IMR-90 (cell line): Measurements from ENCODE around the gene TTC21A. TPM values are rescaled to one million over a fixed set of nuclear protein-coding genes. Genes with fewer than 3 reads are reported as not detected.

Experiments
- ATAC-seq: fragments of 200-7000 bp; cut with Tn5 transposase; 2 replicates; pipeline ENCODE4 v1.9.1; 2020; ENCODE audit warnings: low read depth, mild to moderate bottlenecking, moderate library complexity
- BruUV-seq: library from RNA; stranded (reverse); fragments of 400-500 nt; replicated peaks from 2 replicates; lab custom pipeline; 2021; lab: Mats Ljungman, UMichigan
- CTCF ChIA-PET: fragments of 300-600 bp; formaldehyde crosslinking; extraction: SDS; loops from one replicate; lab custom pipeline; 2021; ENCODE audit warnings: antibody characterized with exemption; lab: Yijun Ruan, JAX
- POLR2A ChIA-PET: fragments of 300-600 bp; sonication (Branson Sonifier 250); formaldehyde crosslinking; loops from one replicate; lab custom pipeline; 2022; ENCODE audit warnings: antibody characterized with exemption; ENCODE audit not compliant: unreplicated experiment; lab: Charles Lee
- DNase-seq: peaks from one replicate; pipeline ENCODE4 v3.0.0; 2013
- H2AFZ ChIP-seq: replicated peaks from 2 replicates; pipeline ENCODE3; 2013; ENCODE audit warnings: low read length, mild to moderate bottlenecking; ENCODE audit not compliant: poor library complexity
- H2AK5ac ChIP-seq: 2 replicates; pipeline ENCODE4 v1.6.1; 2013; ENCODE audit warnings: low read depth, low read length, inconsistent platforms
- H2AK9ac ChIP-seq: replicated peaks from 2 replicates; pipeline ENCODE3; 2013; ENCODE audit warnings: mild to moderate bottlenecking, low read depth, low read length, moderate library complexity; ENCODE audit not compliant: poor library complexity
- H2BK120ac ChIP-seq: 2 replicates; pipeline ENCODE4 v1.6.1; 2013; ENCODE audit warnings: low read depth, low read length, inconsistent platforms
- H2BK15ac ChIP-seq: 3 replicates; pipeline ENCODE4 v1.6.1; 2013; ENCODE audit warnings: low read depth, low read length, inconsistent platforms
- H2BK20ac ChIP-seq: 2 replicates; pipeline ENCODE4 v1.6.1; 2013; ENCODE audit warnings: low read depth, mild to moderate bottlenecking, inconsistent platforms, low read length, moderate library complexity
- H2BK5ac ChIP-seq: 2 replicates; pipeline ENCODE4 v1.6.1; 2013; ENCODE audit warnings: mild to moderate bottlenecking, low read depth, low read length, inconsistent platforms; ENCODE audit not compliant: poor library complexity, severe bottlenecking
- H3K14ac ChIP-seq: replicated peaks from 2 replicates; pipeline ENCODE4 v1.6.1; 2013; ENCODE audit warnings: low read depth, low read length, inconsistent platforms
- H3K18ac ChIP-seq: 2 replicates; pipeline ENCODE4 v1.6.1; 2013; ENCODE audit warnings: low read depth, low read length, control low read depth
- H3K23ac ChIP-seq: 2 replicates; pipeline ENCODE4 v1.6.1; 2013; ENCODE audit warnings: low read depth, low read length, inconsistent platforms
- H3K27ac ChIP-seq: 2 replicates; pipeline ENCODE4 v1.5.1; 2013; ENCODE audit warnings: mild to moderate bottlenecking, control low read depth, low read length; ENCODE audit not compliant: insufficient read depth
- H3K27me3 ChIP-seq: 2 replicates; pipeline ENCODE4 v1.6.1; 2013; ENCODE audit warnings: low read length; ENCODE audit not compliant: control insufficient read depth, insufficient read depth
- H3K36me3 ChIP-seq: 2 replicates; pipeline ENCODE4 v1.6.1; 2013; ENCODE audit warnings: low read length, mixed read lengths; ENCODE audit not compliant: control insufficient read depth, insufficient read depth
- H3K4ac ChIP-seq: 2 replicates; pipeline ENCODE4 v1.6.1; 2013; ENCODE audit warnings: low read depth, low read length, inconsistent platforms
- H3K4me1 ChIP-seq: 2 replicates; pipeline ENCODE4 v1.6.1; 2013; ENCODE audit warnings: low read length, mixed read lengths; ENCODE audit not compliant: control insufficient read depth, insufficient read depth
- H3K4me2 ChIP-seq: 2 replicates; pipeline ENCODE4 v1.6.1; 2013; ENCODE audit warnings: low read depth, mild to moderate bottlenecking, control low read depth, low read length, moderate library complexity
- H3K4me3 ChIP-seq: 2 replicates; pipeline ENCODE4 v1.5.1; 2013; ENCODE audit warnings: low read depth, mild to moderate bottlenecking, control low read depth, low read length, moderate library complexity; ENCODE audit not compliant: insufficient read depth
- H3K56ac ChIP-seq: 2 replicates; pipeline ENCODE4 v1.6.1; 2013; ENCODE audit warnings: low read length, inconsistent platforms; ENCODE audit not compliant: insufficient read depth; ENCODE audit errors: extremely low read depth
- H3K79me1 ChIP-seq, 2 experiments: 2 replicates each; pipeline ENCODE4 v1.6.1; 2013; ENCODE audit warnings: low read length in 2 of 2, inconsistent platforms in 1 of 2, low read depth in 1 of 2
- H3K9ac ChIP-seq: 2 replicates; pipeline ENCODE4 v1.6.1; 2013; ENCODE audit warnings: low read depth, low read length, control low read depth
- H3K9me1 ChIP-seq: 2 replicates; pipeline ENCODE4 v1.6.1; 2013; ENCODE audit warnings: low read length, inconsistent platforms; ENCODE audit not compliant: insufficient read depth
- H3K9me3 ChIP-seq: 2 replicates; pipeline ENCODE4 v1.6.1; 2013; ENCODE audit warnings: low read length; ENCODE audit not compliant: control insufficient read depth, insufficient read depth
- H4K20me1 ChIP-seq: 2 replicates; pipeline ENCODE4 v1.6.1; 2013; ENCODE audit warnings: low read length, inconsistent platforms; ENCODE audit not compliant: insufficient read depth
- H4K5ac ChIP-seq: 2 replicates; pipeline ENCODE4 v1.6.1; 2013; ENCODE audit warnings: mild to moderate bottlenecking, low read depth, low read length, control low read depth
- H4K8ac ChIP-seq, 2 experiments: 2 replicates each; pipeline ENCODE4 v1.6.1; 2013; ENCODE audit warnings: low read depth in 2 of 2, low read length in 2 of 2, control low read depth in 1 of 2, inconsistent platforms in 1 of 2
- H4K91ac ChIP-seq: 2 replicates; pipeline ENCODE4 v1.6.1; 2013; ENCODE audit warnings: low read depth, low read length, inconsistent platforms; ENCODE audit not compliant: insufficient read depth
- BHLHE40 ChIP-seq: fragments of 150-350 bp; IDR thresholded peaks from 2 replicates; pipeline ENCODE4 v1.6.1; 2016; ENCODE audit warnings: mild to moderate bottlenecking, low read depth, low read length
- CEBPB ChIP-seq: IDR thresholded peaks from 2 replicates; pipeline ENCODE4 v1.6.1; 2012; ENCODE audit warnings: low read depth, low read length, improper control_type of control experiment
- CHD1 ChIP-seq: IDR thresholded peaks from 2 replicates; pipeline ENCODE4 v1.6.1; 2012; ENCODE audit warnings: low read depth, low read length, improper control_type of control experiment
- FOS ChIP-seq: fragments of 150-350 bp; IDR thresholded peaks from 2 replicates; pipeline ENCODE4 v1.6.1; 2016; ENCODE audit warnings: low read depth, low read length
- MAFK ChIP-seq: IDR thresholded peaks from 2 replicates; pipeline ENCODE4 v1.6.1; 2012; ENCODE audit warnings: low read depth, low read length, improper control_type of control experiment
- MAZ ChIP-seq: IDR thresholded peaks from 2 replicates; pipeline ENCODE4 v1.6.1; 2012; ENCODE audit warnings: low read depth, mild to moderate bottlenecking, low read length, improper control_type of control experiment, moderate library complexity, borderline replicate concordance
- MXI1 ChIP-seq: IDR thresholded peaks from 2 replicates; pipeline ENCODE4 v1.6.1; 2012; ENCODE audit warnings: low read depth, mild to moderate bottlenecking, low read length, moderate library complexity, borderline replicate concordance
- NFE2L2 ChIP-seq: fragments of 150-350 bp; IDR thresholded peaks from 2 replicates; pipeline ENCODE4 v1.6.1; 2016; ENCODE audit warnings: low read depth, mild to moderate bottlenecking, low read length
- POLR2A ChIP-seq: IDR thresholded peaks from 2 replicates; pipeline ENCODE4 v1.6.1; 2012; ENCODE audit warnings: mild to moderate bottlenecking, low read depth, low read length
- RAD21 ChIP-seq: IDR thresholded peaks from 2 replicates; pipeline ENCODE4 v1.6.1; 2012; ENCODE audit warnings: low read length, improper control_type of control experiment
- RCOR1 ChIP-seq: IDR thresholded peaks from 2 replicates; pipeline ENCODE4 v1.6.1; 2012; ENCODE audit warnings: mild to moderate bottlenecking, low read length, improper control_type of control experiment; ENCODE audit not compliant: insufficient replicate concordance
- RFX5 ChIP-seq: IDR thresholded peaks from 2 replicates; pipeline ENCODE4 v1.8.0; 2012; ENCODE audit warnings: low read depth, mild to moderate bottlenecking, low read length, moderate library complexity
- SMC3 ChIP-seq: fragments of 150-350 bp; IDR thresholded peaks from 2 replicates; pipeline ENCODE4 v1.6.1; 2016; ENCODE audit warnings: low read depth, mild to moderate bottlenecking, antibody characterized with exemption, low read length, moderate library complexity
- WGBS, 2 experiments: methylation state at CpG; one replicate each; pipeline versions ENCODE4 v1.1.5 to v1.1.7; 2013; ENCODE audit warnings: missing lambda C conversion rate in 2 of 2; ENCODE audit not compliant: insufficient read length in 1 of 2; ENCODE audit errors: extremely low coverage in 2 of 2; 5-methylcytosine and 5-hydroxymethylcytosine counted together
- dilution Hi-C: fragments of 300-500 bp; cut with HindIII; formaldehyde crosslinking; loops from one replicate; pipeline ENCODE4 v1.14.3; 2018; ENCODE audit warnings: low sequenced_read_pairs; ENCODE audit not compliant: unreplicated experiment
- in situ Hi-C: fragments of 300-500 bp; cut with MboI; formaldehyde crosslinking; loops from 3 replicates; pipeline ENCODE4 v1.14.3; 2019; ENCODE audit warnings: low sequenced_read_pairs, inconsistent platforms, mixed read lengths
- intact Hi-C: fragments of 100-400 bp; cut with micrococcal nuclease; formaldehyde crosslinking; loops from 2 replicates; pipeline ENCODE4 v1.10.0; 2022
- polyA plus RNA-seq, 3 experiments: library from polyadenylated mRNA; depleted of rRNA; stranded (reverse); fragments of >200 nt; gene quantifications; 2 replicates each; pipeline ENCODE4 v1.2.3, GENCODE V29; 2012; ENCODE audit warnings: low replicate concordance in 1 of 3
- total RNA-seq: library from RNA; depleted of rRNA; stranded (reverse); fragments of >200 nt; gene quantifications from 2 replicates; pipeline ENCODE4 v1.2.3, GENCODE V29; 2012
- TF ChIP-seq, protein P1 (sequence below): fragments of 150-350 bp; IDR thresholded peaks from 2 replicates; pipeline ENCODE4 v1.6.1; 2017; ENCODE audit warnings: mild to moderate bottlenecking, antibody characterized with exemption, low read length, low read depth
- TF ChIP-seq, protein P2 (sequence below): conservative IDR thresholded peaks from 2 replicates; pipeline ENCODE4 v1.5.1; 2012; ENCODE audit warnings: mild to moderate bottlenecking, low read depth, low read length, improper control_type of control experiment
- TF ChIP-seq, protein P3 (sequence below): fragments of 150-350 bp; IDR thresholded peaks from 2 replicates; pipeline ENCODE4 v1.6.1; 2016; ENCODE audit warnings: low read depth, mild to moderate bottlenecking, low read length, moderate library complexity, borderline replicate concordance

TTC21A gene
- total and polyA plus RNA-seq, 2 of the 4 experiments (the other 2 are of a cell fraction) = 0.90 to 1.8 TPM

DNA sequence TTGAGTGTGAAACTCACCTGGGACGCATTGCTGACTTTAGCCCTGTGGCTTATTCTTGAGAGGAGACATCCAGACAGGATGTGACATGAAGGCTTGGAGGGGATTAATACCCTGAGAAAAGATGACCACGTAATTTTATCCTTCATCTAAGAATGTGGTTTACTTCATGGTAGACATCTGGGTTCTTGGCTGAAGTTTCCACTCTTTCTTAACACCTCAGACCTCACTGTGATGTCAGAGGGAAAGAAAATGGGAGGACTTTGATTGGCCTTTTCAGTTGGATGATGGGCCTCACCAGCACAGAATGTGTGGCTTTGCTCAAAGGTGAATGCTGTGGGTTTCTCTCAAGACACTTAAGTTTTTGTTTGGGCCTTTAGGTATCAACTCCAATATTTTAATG lies 16.6 kb upstream of the TTC21A start:
- no peaks in the 10 kb centered on the region for H3K79me1 ChIP-seq
- TF ChIP-seq CHD1 (no peak), SMC3 (no peak), RFX5 (no peak), MAZ (no peak), FOS (no peak), RAD21 (no peak), POLR2A (no peak), MAFK (no peak), RCOR1 (no peak), CEBPB (no peak), MXI1 (no peak), BHLHE40 (no peak), NFE2L2 (no peak)
- TF ChIP-seq, protein P1, sequence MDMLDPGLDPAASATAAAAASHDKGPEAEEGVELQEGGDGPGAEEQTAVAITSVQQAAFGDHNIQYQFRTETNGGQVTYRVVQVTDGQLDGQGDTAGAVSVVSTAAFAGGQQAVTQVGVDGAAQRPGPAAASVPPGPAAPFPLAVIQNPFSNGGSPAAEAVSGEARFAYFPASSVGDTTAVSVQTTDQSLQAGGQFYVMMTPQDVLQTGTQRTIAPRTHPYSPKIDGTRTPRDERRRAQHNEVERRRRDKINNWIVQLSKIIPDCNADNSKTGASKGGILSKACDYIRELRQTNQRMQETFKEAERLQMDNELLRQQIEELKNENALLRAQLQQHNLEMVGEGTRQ = no peak
- TF ChIP-seq, protein P2, sequence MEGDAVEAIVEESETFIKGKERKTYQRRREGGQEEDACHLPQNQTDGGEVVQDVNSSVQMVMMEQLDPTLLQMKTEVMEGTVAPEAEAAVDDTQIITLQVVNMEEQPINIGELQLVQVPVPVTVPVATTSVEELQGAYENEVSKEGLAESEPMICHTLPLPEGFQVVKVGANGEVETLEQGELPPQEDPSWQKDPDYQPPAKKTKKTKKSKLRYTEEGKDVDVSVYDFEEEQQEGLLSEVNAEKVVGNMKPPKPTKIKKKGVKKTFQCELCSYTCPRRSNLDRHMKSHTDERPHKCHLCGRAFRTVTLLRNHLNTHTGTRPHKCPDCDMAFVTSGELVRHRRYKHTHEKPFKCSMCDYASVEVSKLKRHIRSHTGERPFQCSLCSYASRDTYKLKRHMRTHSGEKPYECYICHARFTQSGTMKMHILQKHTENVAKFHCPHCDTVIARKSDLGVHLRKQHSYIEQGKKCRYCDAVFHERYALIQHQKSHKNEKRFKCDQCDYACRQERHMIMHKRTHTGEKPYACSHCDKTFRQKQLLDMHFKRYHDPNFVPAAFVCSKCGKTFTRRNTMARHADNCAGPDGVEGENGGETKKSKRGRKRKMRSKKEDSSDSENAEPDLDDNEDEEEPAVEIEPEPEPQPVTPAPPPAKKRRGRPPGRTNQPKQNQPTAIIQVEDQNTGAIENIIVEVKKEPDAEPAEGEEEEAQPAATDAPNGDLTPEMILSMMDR = no peak
- TF ChIP-seq, protein P3, sequence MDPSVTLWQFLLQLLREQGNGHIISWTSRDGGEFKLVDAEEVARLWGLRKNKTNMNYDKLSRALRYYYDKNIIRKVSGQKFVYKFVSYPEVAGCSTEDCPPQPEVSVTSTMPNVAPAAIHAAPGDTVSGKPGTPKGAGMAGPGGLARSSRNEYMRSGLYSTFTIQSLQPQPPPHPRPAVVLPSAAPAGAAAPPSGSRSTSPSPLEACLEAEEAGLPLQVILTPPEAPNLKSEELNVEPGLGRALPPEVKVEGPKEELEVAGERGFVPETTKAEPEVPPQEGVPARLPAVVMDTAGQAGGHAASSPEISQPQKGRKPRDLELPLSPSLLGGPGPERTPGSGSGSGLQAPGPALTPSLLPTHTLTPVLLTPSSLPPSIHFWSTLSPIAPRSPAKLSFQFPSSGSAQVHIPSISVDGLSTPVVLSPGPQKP = no peak
- H3K18ac ChIP-seq = no peak overlapping the region
- H4K20me1 ChIP-seq = no peaks in the 10 kb centered on the region
- no peak overlapping the region for H4K91ac ChIP-seq
- intact Hi-C loops (no loop called here), dilution Hi-C loops (no loop called here), in situ Hi-C loops (no loop called here)
- no peak overlapping the region for H2AK5ac ChIP-seq
- H3K27ac ChIP-seq = no peak overlapping the region
- H2BK20ac ChIP-seq = no peak overlapping the region
- no peak overlapping the region for H2BK120ac ChIP-seq
- no peak overlapping the region for H2AFZ ChIP-seq
- no peak overlapping the region for H3K4me3 ChIP-seq
- no peaks in the 10 kb centered on the region for H3K27me3 ChIP-seq
- BruUV-seq = no TSS peak
- ChIA-PET CTCF (no interaction called here), POLR2A (no interaction called here)
- no peak overlapping the region for H3K14ac ChIP-seq
- H2BK5ac ChIP-seq = no peak overlapping the region
- no peak overlapping the region for H3K4ac ChIP-seq
- WGBS, 2 experiments = no CpG with 5 or more reads among the region's 2 CpGs
- no peaks in the 10 kb centered on the region for H3K4me1 ChIP-seq
- peaks cover 44% of the 10 kb centered on the region for H3K36me3 ChIP-seq
- H3K9ac ChIP-seq = no peak overlapping the region
- no peak overlapping the region for H4K8ac ChIP-seq
- DNase-seq (peak; percentile 52), ATAC-seq (no peak)
- H2BK15ac ChIP-seq = no peak overlapping the region
- no peak overlapping the region for H4K5ac ChIP-seq
- H3K23ac ChIP-seq = no peak overlapping the region
- H3K9me1 ChIP-seq = no peaks in the 10 kb centered on the region
- H2AK9ac ChIP-seq = no peak overlapping the region
- no peak overlapping the region for H3K4me2 ChIP-seq
- H3K56ac ChIP-seq = no peak overlapping the region
- no peaks in the 10 kb centered on the region for H3K9me3 ChIP-seq
